ENCODE measurements around the gene MBD3L5.

The MBD3L5 gene

DNA sequence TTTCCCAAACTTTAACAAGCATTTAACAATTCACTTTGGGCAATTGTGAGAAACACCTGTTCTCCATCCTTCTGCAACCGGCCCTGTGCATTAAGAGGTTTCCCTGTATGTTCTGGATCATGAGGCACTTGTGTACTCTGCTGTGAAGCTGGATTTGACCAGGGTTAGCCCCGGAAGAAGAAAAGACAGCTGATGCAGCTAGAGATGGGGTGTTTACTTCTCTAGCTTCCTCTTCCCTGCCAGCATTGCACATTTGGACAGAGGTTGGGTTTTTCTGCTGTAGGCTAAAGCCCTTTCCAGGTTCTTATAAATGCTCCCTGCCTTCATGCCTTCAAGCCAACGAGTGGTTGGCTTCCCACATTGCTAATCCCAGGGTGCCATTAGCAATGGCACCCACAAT lies 30.0 kb upstream of the MBD3L5 start:
- ATAC-seq: no peak
- TF ChIP-seq ZNF8 (CRISPR knock-in tag; IDR thresholded peaks at IDR 0.05) (no peak), OSR1 (CRISPR knock-in tag; IDR thresholded peaks at IDR 0.05) (no peak), BACH2 (CRISPR knock-in tag; IDR thresholded peaks at IDR 0.05; ENCODE audit: borderline replicate concordance) (no peak), ESRRG (CRISPR knock-in tag; IDR thresholded peaks at IDR 0.05) (no peak), PPARA (CRISPR knock-in tag; IDR thresholded peaks at IDR 0.05; ENCODE audit: borderline replicate concordance) (no peak), ZC3H10 (CRISPR knock-in tag; IDR thresholded peaks at IDR 0.05) (no peak), ZFP30 (CRISPR knock-in tag; IDR thresholded peaks at IDR 0.05) (no peak)
- TF ChIP-seq, protein P1, sequence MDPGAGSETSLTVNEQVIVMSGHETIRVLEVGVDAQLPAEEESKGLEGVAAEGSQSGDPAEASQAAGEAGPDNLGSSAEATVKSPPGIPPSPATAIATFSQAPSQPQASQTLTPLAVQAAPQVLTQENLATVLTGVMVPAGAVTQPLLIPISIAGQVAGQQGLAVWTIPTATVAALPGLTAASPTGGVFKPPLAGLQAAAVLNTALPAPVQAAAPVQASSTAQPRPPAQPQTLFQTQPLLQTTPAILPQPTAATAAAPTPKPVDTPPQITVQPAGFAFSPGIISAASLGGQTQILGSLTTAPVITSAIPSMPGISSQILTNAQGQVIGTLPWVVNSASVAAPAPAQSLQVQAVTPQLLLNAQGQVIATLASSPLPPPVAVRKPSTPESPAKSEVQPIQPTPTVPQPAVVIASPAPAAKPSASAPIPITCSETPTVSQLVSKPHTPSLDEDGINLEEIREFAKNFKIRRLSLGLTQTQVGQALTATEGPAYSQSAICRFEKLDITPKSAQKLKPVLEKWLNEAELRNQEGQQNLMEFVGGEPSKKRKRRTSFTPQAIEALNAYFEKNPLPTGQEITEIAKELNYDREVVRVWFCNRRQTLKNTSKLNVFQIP (CRISPR knock-in tag; IDR thresholded peaks at IDR 0.05; ENCODE audit: borderline replicate concordance, low read depth): no peak
- TF ChIP-seq, protein P2, sequence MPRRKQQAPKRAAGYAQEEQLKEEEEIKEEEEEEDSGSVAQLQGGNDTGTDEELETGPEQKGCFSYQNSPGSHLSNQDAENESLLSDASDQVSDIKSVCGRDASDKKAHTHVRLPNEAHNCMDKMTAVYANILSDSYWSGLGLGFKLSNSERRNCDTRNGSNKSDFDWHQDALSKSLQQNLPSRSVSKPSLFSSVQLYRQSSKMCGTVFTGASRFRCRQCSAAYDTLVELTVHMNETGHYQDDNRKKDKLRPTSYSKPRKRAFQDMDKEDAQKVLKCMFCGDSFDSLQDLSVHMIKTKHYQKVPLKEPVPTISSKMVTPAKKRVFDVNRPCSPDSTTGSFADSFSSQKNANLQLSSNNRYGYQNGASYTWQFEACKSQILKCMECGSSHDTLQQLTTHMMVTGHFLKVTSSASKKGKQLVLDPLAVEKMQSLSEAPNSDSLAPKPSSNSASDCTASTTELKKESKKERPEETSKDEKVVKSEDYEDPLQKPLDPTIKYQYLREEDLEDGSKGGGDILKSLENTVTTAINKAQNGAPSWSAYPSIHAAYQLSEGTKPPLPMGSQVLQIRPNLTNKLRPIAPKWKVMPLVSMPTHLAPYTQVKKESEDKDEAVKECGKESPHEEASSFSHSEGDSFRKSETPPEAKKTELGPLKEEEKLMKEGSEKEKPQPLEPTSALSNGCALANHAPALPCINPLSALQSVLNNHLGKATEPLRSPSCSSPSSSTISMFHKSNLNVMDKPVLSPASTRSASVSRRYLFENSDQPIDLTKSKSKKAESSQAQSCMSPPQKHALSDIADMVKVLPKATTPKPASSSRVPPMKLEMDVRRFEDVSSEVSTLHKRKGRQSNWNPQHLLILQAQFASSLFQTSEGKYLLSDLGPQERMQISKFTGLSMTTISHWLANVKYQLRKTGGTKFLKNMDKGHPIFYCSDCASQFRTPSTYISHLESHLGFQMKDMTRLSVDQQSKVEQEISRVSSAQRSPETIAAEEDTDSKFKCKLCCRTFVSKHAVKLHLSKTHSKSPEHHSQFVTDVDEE (CRISPR knock-in tag; IDR thresholded peaks at IDR 0.05): no peak

DNA sequence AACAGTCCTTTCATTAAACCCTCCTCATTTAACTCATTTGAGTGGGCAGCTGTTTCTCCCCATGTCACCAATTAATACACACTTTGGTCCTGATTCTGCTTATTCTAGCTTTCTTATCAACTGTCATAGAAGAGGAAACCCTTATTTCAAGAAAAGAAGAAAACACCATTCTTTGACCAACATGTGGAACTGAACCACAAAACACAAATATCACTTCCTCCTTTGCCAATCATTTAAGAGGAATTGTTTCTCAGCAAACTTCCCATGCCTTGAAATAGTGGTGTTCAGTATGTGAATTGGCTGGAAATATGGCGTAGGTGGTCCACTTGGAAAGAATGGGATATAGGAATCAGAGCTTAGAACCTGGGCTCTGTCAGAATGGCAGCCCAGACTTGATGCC lies 29.6 kb upstream of the MBD3L5 start:
- TF ChIP-seq RARB (CRISPR knock-in tag; IDR thresholded peaks at IDR 0.05) (no peak), CSDC2 (CRISPR knock-in tag; IDR thresholded peaks at IDR 0.05) (no peak), SNAI2 (CRISPR knock-in tag; IDR thresholded peaks at IDR 0.05) (no peak), ZNF70 (CRISPR knock-in tag; IDR thresholded peaks at IDR 0.05) (no peak), GLIS3 (CRISPR knock-in tag; IDR thresholded peaks at IDR 0.05) (no peak), TOX (CRISPR knock-in tag; IDR thresholded peaks at IDR 0.05; ENCODE audit: borderline replicate concordance) (no peak), BACH2 (CRISPR knock-in tag; IDR thresholded peaks at IDR 0.05; ENCODE audit: borderline replicate concordance) (no peak), ZNF565 (CRISPR knock-in tag; conservative IDR thresholded peaks at IDR 0.05; ENCODE audit: low read depth) (no peak), TCF4 (CRISPR knock-in tag; IDR thresholded peaks at IDR 0.05; ENCODE audit: borderline replicate concordance) (no peak), ESRRG (CRISPR knock-in tag; IDR thresholded peaks at IDR 0.05) (no peak), ZFP3 (CRISPR knock-in tag; IDR thresholded peaks at IDR 0.05) (no peak), OSR1 (CRISPR knock-in tag; IDR thresholded peaks at IDR 0.05) (no peak)
- TF ChIP-seq, protein P3, sequence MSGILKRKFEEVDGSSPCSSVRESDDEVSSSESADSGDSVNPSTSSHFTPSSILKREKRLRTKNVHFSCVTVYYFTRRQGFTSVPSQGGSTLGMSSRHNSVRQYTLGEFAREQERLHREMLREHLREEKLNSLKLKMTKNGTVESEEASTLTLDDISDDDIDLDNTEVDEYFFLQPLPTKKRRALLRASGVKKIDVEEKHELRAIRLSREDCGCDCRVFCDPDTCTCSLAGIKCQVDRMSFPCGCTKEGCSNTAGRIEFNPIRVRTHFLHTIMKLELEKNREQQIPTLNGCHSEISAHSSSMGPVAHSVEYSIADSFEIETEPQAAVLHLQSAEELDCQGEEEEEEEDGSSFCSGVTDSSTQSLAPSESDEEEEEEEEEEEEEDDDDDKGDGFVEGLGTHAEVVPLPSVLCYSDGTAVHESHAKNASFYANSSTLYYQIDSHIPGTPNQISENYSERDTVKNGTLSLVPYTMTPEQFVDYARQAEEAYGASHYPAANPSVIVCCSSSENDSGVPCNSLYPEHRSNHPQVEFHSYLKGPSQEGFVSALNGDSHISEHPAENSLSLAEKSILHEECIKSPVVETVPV (CRISPR knock-in tag; IDR thresholded peaks at IDR 0.05): no peak
- TF ChIP-seq, protein P2 (CRISPR knock-in tag; IDR thresholded peaks at IDR 0.05): no peak
- TF ChIP-seq, protein P4, sequence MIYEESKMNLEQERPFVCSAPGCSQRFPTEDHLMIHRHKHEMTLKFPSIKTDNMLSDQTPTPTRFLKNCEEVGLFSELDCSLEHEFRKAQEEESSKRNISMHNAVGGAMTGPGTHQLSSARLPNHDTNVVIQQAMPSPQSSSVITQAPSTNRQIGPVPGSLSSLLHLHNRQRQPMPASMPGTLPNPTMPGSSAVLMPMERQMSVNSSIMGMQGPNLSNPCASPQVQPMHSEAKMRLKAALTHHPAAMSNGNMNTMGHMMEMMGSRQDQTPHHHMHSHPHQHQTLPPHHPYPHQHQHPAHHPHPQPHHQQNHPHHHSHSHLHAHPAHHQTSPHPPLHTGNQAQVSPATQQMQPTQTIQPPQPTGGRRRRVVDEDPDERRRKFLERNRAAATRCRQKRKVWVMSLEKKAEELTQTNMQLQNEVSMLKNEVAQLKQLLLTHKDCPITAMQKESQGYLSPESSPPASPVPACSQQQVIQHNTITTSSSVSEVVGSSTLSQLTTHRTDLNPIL (CRISPR knock-in tag; IDR thresholded peaks at IDR 0.05; ENCODE audit: low read depth): no peak
- no peak for ATAC-seq

DNA sequence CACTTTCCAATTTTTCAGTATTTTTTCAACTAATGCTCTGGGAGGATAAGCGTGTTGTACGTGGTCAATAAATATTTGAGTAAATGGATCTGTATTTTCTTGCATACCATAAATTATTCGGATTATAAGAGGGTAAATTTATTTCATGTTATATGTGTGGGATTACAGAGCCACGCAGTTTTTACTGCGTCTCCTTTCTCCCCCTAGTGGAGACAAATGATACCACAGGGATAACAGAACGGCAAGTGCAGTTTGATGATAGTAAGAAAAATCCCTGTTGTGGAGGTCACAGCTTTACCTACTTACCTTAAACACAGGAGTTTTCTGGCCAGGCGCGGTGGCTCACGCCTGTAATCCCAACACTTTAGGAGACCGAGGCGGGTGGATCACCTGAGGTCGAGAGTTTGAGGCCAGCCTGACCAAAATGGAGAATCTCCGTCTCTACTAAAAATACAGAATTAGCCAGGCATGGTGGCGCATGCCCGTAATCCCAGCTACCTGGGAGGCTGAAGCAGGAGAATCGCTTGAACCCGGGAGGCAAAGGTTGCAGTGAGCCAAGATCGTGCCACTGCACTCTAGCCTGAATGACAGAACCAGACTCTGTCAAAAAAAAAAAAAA lies 26.0 kb upstream of the MBD3L5 start:
- ATAC-seq: no peak
- TF ChIP-seq ISL1 (CRISPR knock-in tag; IDR thresholded peaks at IDR 0.05) (no peak), ZC3H10 (CRISPR knock-in tag; IDR thresholded peaks at IDR 0.05) (no peak), ZNF70 (CRISPR knock-in tag; IDR thresholded peaks at IDR 0.05) (no peak), ESRRG (CRISPR knock-in tag; IDR thresholded peaks at IDR 0.05) (no peak), ZFP3 (CRISPR knock-in tag; IDR thresholded peaks at IDR 0.05) (no peak), TOX (CRISPR knock-in tag; IDR thresholded peaks at IDR 0.05; ENCODE audit: borderline replicate concordance) (no peak)
- TF ChIP-seq, protein P5, sequence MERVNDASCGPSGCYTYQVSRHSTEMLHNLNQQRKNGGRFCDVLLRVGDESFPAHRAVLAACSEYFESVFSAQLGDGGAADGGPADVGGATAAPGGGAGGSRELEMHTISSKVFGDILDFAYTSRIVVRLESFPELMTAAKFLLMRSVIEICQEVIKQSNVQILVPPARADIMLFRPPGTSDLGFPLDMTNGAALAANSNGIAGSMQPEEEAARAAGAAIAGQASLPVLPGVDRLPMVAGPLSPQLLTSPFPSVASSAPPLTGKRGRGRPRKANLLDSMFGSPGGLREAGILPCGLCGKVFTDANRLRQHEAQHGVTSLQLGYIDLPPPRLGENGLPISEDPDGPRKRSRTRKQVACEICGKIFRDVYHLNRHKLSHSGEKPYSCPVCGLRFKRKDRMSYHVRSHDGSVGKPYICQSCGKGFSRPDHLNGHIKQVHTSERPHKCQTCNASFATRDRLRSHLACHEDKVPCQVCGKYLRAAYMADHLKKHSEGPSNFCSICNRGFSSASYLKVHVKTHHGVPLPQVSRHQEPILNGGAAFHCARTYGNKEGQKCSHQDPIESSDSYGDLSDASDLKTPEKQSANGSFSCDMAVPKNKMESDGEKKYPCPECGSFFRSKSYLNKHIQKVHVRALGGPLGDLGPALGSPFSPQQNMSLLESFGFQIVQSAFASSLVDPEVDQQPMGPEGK (CRISPR knock-in tag; IDR thresholded peaks at IDR 0.05; ENCODE audit: borderline replicate concordance): no peak
- TF ChIP-seq, protein P3 (CRISPR knock-in tag; IDR thresholded peaks at IDR 0.05): no peak

Data from SK-N-SH treated with all-trans-retinoic acid at 6 μM for 48 hours (cell line).